NCI-H187 (cell line): ENCODE results near the gene SH3RF3.

ENCODE experiments used
- DNase-seq, 2 experiments: peaks; one replicate each; lab custom pipeline; 2025; lab: John Stamatoyannopoulos, UW

The SH3RF3 gene

GRCh38 chr2:109243526-109244303, 114.7 kb downstream of the SH3RF3 start:
- no peak for DNase-seq

GRCh38 chr2:109244304-109244582, 115.2 kb downstream of the SH3RF3 start:
- no peak for DNase-seq

GRCh38 chr2:109244750-109245382, 115.9 kb downstream of the SH3RF3 start:
- DNase-seq = no peak

GRCh38 chr2:109246176-109246575, 117.2 kb downstream of the SH3RF3 start:
- no peak for DNase-seq

GRCh38 chr2:109246616-109247015, 117.6 kb downstream of the SH3RF3 start:
- DNase-seq = no peak

- DNase-seq = no peak
Observed at GRCh38 chr2:109247340-109247739, 118.3 kb downstream of the SH3RF3 start.

- no peak for DNase-seq
Observed at GRCh38 chr2:109247812-109248211, 118.8 kb downstream of the SH3RF3 start.

GRCh38 chr2:109248590-109248989, 119.6 kb downstream of the SH3RF3 start:
- no peak for DNase-seq

GRCh38 chr2:109253217-109253616, 124.2 kb downstream of the SH3RF3 start:
- DNase-seq = no peak

GRCh38 chr2:109254174-109254904, 125.3 kb downstream of the SH3RF3 start:
- DNase-seq = no peak

GRCh38 chr2:109255654-109256053, 126.6 kb downstream of the SH3RF3 start:
- DNase-seq = no peak

GRCh38 chr2:109256111-109256510, 127.1 kb downstream of the SH3RF3 start:
- DNase-seq = no peak

- no peak for DNase-seq
Observed at GRCh38 chr2:109256921-109257320, 127.9 kb downstream of the SH3RF3 start.

- DNase-seq = no peak
Observed at GRCh38 chr2:109257653-109258052, 128.6 kb downstream of the SH3RF3 start.

GRCh38 chr2:109258376-109258775, 129.4 kb downstream of the SH3RF3 start:
- DNase-seq = no peak

- DNase-seq = no peak
Observed at GRCh38 chr2:109258905-109259540, 130.0 kb downstream of the SH3RF3 start.

- DNase-seq = no peak
Observed at GRCh38 chr2:109259671-109260070, 130.7 kb downstream of the SH3RF3 start.

- no peak for DNase-seq
Observed at GRCh38 chr2:109260116-109260855, 131.3 kb downstream of the SH3RF3 start.

GRCh38 chr2:109260886-109261700, 132.1 kb downstream of the SH3RF3 start:
- peak; percentile 34 to 53 for DNase-seq

GRCh38 chr2:109261906-109262631, 133.1 kb downstream of the SH3RF3 start:
- no peak for DNase-seq
